Right cardiac atrium (tissue), 5 donors: Measurements from ENCODE around the gene TDP2. TPM values are rescaled to one million over a fixed set of nuclear protein-coding genes. Genes with fewer than 3 reads are reported as not detected.
"Not testable (repeated sequence)": the region's sequence is repeated elsewhere in the genome, so short reads cannot be mapped to it uniquely, and the experiment has no call there.

Source experiments
- ATAC-seq, 2 donors: fragments of 200-7000 bp; cut with Tn5 transposase; one replicate each; pipeline versions ENCODE4 v1.8.0 to v1.9.1; 2020; ENCODE audit warnings: moderate library complexity in 2 of 2, mild to moderate bottlenecking in 1 of 2
- DNase-seq, 3 donors: peaks; one replicate each; pipeline ENCODE4 v3.0.0-alpha.2; 2020
- H3K27ac ChIP-seq: one replicate; pipeline ENCODE4 v1.5.1; 2013; ENCODE audit warnings: mild to moderate bottlenecking, low read length, control low read depth, moderate library complexity
- H3K27me3 ChIP-seq: one replicate; pipeline ENCODE4 v1.6.1; 2013; ENCODE audit not compliant: control insufficient read depth, insufficient read depth
- H3K4me1 ChIP-seq: one replicate; pipeline ENCODE4 v1.6.1; 2013; ENCODE audit warnings: low read length; ENCODE audit not compliant: control insufficient read depth, insufficient read depth
- H3K4me3 ChIP-seq: one replicate; pipeline ENCODE4 v1.5.1; 2013; ENCODE audit warnings: low read length, control low read depth
- H3K9me3 ChIP-seq: one replicate; pipeline ENCODE4 v1.6.1; 2013; ENCODE audit warnings: low read length; ENCODE audit not compliant: control insufficient read depth
- WGBS: extraction: QIAGEN DNeasy Blood & Tissue Kit; methylation state at CpG from one replicate; pipeline ENCODE4 v1.1.7; 2013; 5-methylcytosine and 5-hydroxymethylcytosine counted together
- intact Hi-C, 4 donors: fragments of 100-400 bp; cut with DNase I; formaldehyde crosslinking; loops; one replicate each; pipeline versions ENCODE4 v1.11.0 to v1.14.0; 2022 to 2023
- polyA plus RNA-seq: library from polyadenylated mRNA; stranded (reverse); fragments of 200-250 nt; gene quantifications from one replicate; pipeline ENCODE4 v1.2.3, GENCODE V29; 2013
- total RNA-seq, 4 donors: library from RNA; stranded (reverse); fragmentation: NEBNext Ultra II Directional; extraction: Animal tissue kit (Norgen Biotek cat#: 25700); gene quantifications; one replicate each; pipeline ENCODE4 v1.2.1, GENCODE V29; 2021
- donor health status: healthy with polysubstance abuse.
- donor health status: DM: no; HTN: yes; CAD: no.
- donor health status: DM: no; HTN: no; CAD: no.
- donor health status: DM: no; HTN: yes; CAD: no; lungs with severe emphysema.
- donor health status: DM: yes; HTN: yes; CAD: no.

Gene TDP2
- total and polyA plus RNA-seq, 5 donors: 30.2 to 45.4 (median 43.4) TPM

GRCh38 chr6:24648276-24648675 is 18.4 kb downstream of the TDP2 start:
- intact Hi-C loops: no loop called here
- no peaks in the 10 kb centered on the region for H3K27me3 ChIP-seq
- ATAC-seq (no peak), DNase-seq (no peak)
- H3K4me1 ChIP-seq: peaks cover 3% of the 10 kb centered on the region
- H3K4me3 ChIP-seq: no peak overlapping the region
- H3K9me3 ChIP-seq: no peaks in the 10 kb centered on the region
- no peak overlapping the region for H3K27ac ChIP-seq
- 96% methylated on average over 5 of the region's 5 CpGs for WGBS

GRCh38 chr6:24646771-24647170 is 19.9 kb downstream of the TDP2 start:
- intact Hi-C loops: no loop called here
- H3K27me3 ChIP-seq: no peaks in the 10 kb centered on the region
- DNase-seq: no peak
- H3K4me1 ChIP-seq: peaks cover 3% of the 10 kb centered on the region
- H3K4me3 ChIP-seq: no peak overlapping the region
- no peak overlapping the region for H3K27ac ChIP-seq
- ATAC-seq: no peak
- no peaks in the 10 kb centered on the region for H3K9me3 ChIP-seq
- whole genome bisulfite sequencing: 91% methylated on average over 8 of the region's 8 CpGs

- Histone ChIP-seq H3K27ac (no peak overlapping the region), H3K9me3 (no peaks in the 10 kb centered on the region), H3K4me1 (peaks cover 3% of the 10 kb centered on the region), H3K4me3 (no peak overlapping the region), H3K27me3 (no peaks in the 10 kb centered on the region)
- intact Hi-C loops: no loop called here
- DNase-seq: no peak
- ATAC-seq: no peak
- WGBS: 85% methylated on average over 4 of the region's 4 CpGs
Observed at GRCh38 chr6:24644377-24644776, 22.3 kb downstream of the TDP2 start.

- Histone ChIP-seq H3K9me3 (no peaks in the 10 kb centered on the region), H3K27ac (no peak overlapping the region), H3K4me3 (no peak overlapping the region), H3K27me3 (no peaks in the 10 kb centered on the region), H3K4me1 (peaks cover 3% of the 10 kb centered on the region)
- ATAC-seq (no peak), DNase-seq (no peak)
- WGBS: 78% methylated on average over 7 of the region's 7 CpGs
- intact Hi-C loops: no loop called here
Observed at GRCh38 chr6:24643920-24644319, 22.8 kb downstream of the TDP2 start.

- intact Hi-C loops: no loop called here
- no peak for ATAC-seq
- Histone ChIP-seq H3K27me3 (no peaks in the 10 kb centered on the region), H3K27ac (no peak overlapping the region), H3K9me3 (no peaks in the 10 kb centered on the region), H3K4me3 (no peak overlapping the region), H3K4me1 (peaks cover 3% of the 10 kb centered on the region)
- no peak for DNase-seq
Observed at GRCh38 chr6:24642061-24642460, 24.6 kb downstream of the TDP2 start.

GRCh38 chr6:24640631-24641030 is 26.1 kb downstream of the TDP2 start:
- H3K4me1 ChIP-seq, H3K27ac ChIP-seq, ATAC-seq, H3K27me3 ChIP-seq, H3K4me3 ChIP-seq, DNase-seq, intact Hi-C loops, H3K9me3 ChIP-seq: not testable (repeated sequence)
- 92% methylated on average over 5 of the region's 5 CpGs for WGBS

- DNase-seq (no peak), ATAC-seq (no peak)
- H3K27ac ChIP-seq: no peak overlapping the region
- intact Hi-C loops: no loop called here
- H3K27me3 ChIP-seq: no peaks in the 10 kb centered on the region
- no peaks in the 10 kb centered on the region for H3K9me3 ChIP-seq
- no peaks in the 10 kb centered on the region for H3K4me1 ChIP-seq
- H3K4me3 ChIP-seq: no peak overlapping the region
- WGBS: 98% methylated on average over 1 of the region's 1 CpG
Observed at GRCh38 chr6:24640166-24640565, 26.5 kb downstream of the TDP2 start.

- H3K27me3 ChIP-seq: no peaks in the 10 kb centered on the region
- intact Hi-C loops: no loop called here
- ATAC-seq: no peak
Observed at GRCh38 chr6:24636681-24637080, 30.0 kb downstream of the TDP2 start.

GRCh38 chr6:24632573-24632972 is 34.1 kb downstream of the TDP2 start:
- ATAC-seq: peak in 1 of 2 donors; percentile 55
- Histone ChIP-seq H3K27me3 (no peaks in the 10 kb centered on the region), H3K4me3 (no peak overlapping the region), H3K9me3 (no peaks in the 10 kb centered on the region), H3K4me1 (peaks cover 2% of the 10 kb centered on the region), H3K27ac (no peak overlapping the region)
- WGBS: 16% methylated on average over 1 of the region's 1 CpG
- intact Hi-C loops: no loop called here
- DNase-seq: no peak

More at GRCh38 chr6:24636681-24637080, 30.0 kb downstream of the TDP2 start:
- H3K4me3 ChIP-seq: no peak overlapping the region
- no peaks in the 10 kb centered on the region for H3K4me1 ChIP-seq
- DNase-seq: no peak
- no peak overlapping the region for H3K27ac ChIP-seq
- H3K9me3 ChIP-seq: no peaks in the 10 kb centered on the region

GRCh38 chr6:24631671-24632070 is 35.0 kb downstream of the TDP2 start:
- DNase-seq (no peak), ATAC-seq (no peak)
- no peak overlapping the region for H3K27ac ChIP-seq
- H3K27me3 ChIP-seq: no peaks in the 10 kb centered on the region
- H3K4me1 ChIP-seq: peaks cover 2% of the 10 kb centered on the region
- no peak overlapping the region for H3K4me3 ChIP-seq
- H3K9me3 ChIP-seq: no peaks in the 10 kb centered on the region
- intact Hi-C loops: no loop called here
- 48% methylated on average over 5 of the region's 5 CpGs for WGBS

GRCh38 chr6:24630856-24631505 is 35.7 kb downstream of the TDP2 start:
- ATAC-seq: no peak
- no peak overlapping the region for H3K27ac ChIP-seq

More at GRCh38 chr6:24630856-24631505, 35.7 kb downstream of the TDP2 start:
- intact Hi-C loops: no loop called here
- WGBS: 50% methylated on average over 5 of the region's 5 CpGs
- no peak for DNase-seq
- Histone ChIP-seq H3K9me3 (no peaks in the 10 kb centered on the region), H3K4me3 (no peak overlapping the region), H3K27me3 (no peaks in the 10 kb centered on the region), H3K4me1 (peaks cover 2% of the 10 kb centered on the region)
